RWPE2 (cell line): ENCODE results near the gene AADAT.

Experiments used
- ATAC-seq: fragments of 200-7000 bp; cut with Tn5 transposase; 3 replicates; pipeline ENCODE4 v1.9.1; 2021; ENCODE audit warnings: low read depth
- DNase-seq: peaks from one replicate; pipeline ENCODE4 v3.0.0-alpha.2; 2020; ENCODE audit warnings: low spot score
- H3K27ac ChIP-seq: fragments of 450-650 bp; 2 replicates; pipeline ENCODE4 v1.5.1; 2017; ENCODE audit warnings: mild to moderate bottlenecking; ENCODE audit not compliant: poor library complexity, severe bottlenecking
- H3K27me3 ChIP-seq: fragments of 250-450 bp; sonication (Bioruptor Pico); 2 replicates; pipeline ENCODE4 v1.5.1; 2021; ENCODE audit warnings: mild to moderate bottlenecking, moderate library complexity; ENCODE audit not compliant: insufficient read depth, poor library complexity, severe bottlenecking
- H3K36me3 ChIP-seq: fragments of 250-450 bp; sonication (Bioruptor Pico); 2 replicates; pipeline ENCODE4 v1.5.1; 2020; ENCODE audit warnings: low read depth, mild to moderate bottlenecking, moderate library complexity
- H3K4me1 ChIP-seq: fragments of 250-450 bp; sonication (Bioruptor Pico); 2 replicates; pipeline ENCODE4 v1.5.1; 2021; ENCODE audit warnings: mild to moderate bottlenecking, moderate library complexity; ENCODE audit not compliant: insufficient read depth, poor library complexity, severe bottlenecking
- H3K4me3 ChIP-seq: fragments of 250-450 bp; sonication (Bioruptor Pico); 2 replicates; pipeline ENCODE4 v1.5.1; 2021; ENCODE audit warnings: mild to moderate bottlenecking, moderate library complexity; ENCODE audit not compliant: severe bottlenecking
- H3K9me3 ChIP-seq: fragments of 250-450 bp; sonication (Bioruptor Pico); 2 replicates; pipeline ENCODE4 v1.5.1; 2021; ENCODE audit warnings: mild to moderate bottlenecking, moderate library complexity; ENCODE audit not compliant: severe bottlenecking
- TF ChIP-seq, protein P1 (sequence below): fragments of 450-650 bp; IDR thresholded peaks from one replicate; pipeline ENCODE4 v1.5.1; 2017; ENCODE audit warnings: mild to moderate bottlenecking, moderate library complexity; ENCODE audit not compliant: poor library complexity, severe bottlenecking

Gene AADAT

DNA sequence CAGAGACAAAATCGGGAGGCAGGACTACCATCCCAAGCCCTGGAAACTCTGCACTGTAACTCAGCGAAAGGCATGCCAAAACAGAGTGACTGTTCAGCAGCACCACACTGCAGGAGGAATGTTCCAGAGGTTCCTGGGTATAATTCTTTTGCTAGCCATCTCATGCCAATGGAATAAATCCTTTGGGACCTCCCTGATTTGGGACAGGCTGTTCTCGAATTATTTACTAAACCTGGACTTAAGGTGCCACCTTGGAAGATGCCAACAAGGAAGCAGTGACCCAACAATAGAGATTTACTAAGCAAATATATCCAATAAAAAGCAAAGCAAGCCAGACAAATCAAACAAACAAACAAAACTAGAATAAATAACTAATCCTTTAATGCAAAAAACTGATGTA lies 9.3 kb downstream of the AADAT start:
- TF ChIP-seq, protein P1, sequence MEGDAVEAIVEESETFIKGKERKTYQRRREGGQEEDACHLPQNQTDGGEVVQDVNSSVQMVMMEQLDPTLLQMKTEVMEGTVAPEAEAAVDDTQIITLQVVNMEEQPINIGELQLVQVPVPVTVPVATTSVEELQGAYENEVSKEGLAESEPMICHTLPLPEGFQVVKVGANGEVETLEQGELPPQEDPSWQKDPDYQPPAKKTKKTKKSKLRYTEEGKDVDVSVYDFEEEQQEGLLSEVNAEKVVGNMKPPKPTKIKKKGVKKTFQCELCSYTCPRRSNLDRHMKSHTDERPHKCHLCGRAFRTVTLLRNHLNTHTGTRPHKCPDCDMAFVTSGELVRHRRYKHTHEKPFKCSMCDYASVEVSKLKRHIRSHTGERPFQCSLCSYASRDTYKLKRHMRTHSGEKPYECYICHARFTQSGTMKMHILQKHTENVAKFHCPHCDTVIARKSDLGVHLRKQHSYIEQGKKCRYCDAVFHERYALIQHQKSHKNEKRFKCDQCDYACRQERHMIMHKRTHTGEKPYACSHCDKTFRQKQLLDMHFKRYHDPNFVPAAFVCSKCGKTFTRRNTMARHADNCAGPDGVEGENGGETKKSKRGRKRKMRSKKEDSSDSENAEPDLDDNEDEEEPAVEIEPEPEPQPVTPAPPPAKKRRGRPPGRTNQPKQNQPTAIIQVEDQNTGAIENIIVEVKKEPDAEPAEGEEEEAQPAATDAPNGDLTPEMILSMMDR, result no peak
- H3K27me3 ChIP-seq, result no peaks in the 10 kb centered on the region
- DNase-seq, result no peak
- no peak overlapping the region for H3K27ac ChIP-seq
- peaks cover 80% of the 10 kb centered on the region for H3K36me3 ChIP-seq
- H3K4me3 ChIP-seq, result no peak overlapping the region
- no peak for ATAC-seq
- H3K4me1 ChIP-seq, result no peaks in the 10 kb centered on the region
- no peaks in the 10 kb centered on the region for H3K9me3 ChIP-seq

DNA sequence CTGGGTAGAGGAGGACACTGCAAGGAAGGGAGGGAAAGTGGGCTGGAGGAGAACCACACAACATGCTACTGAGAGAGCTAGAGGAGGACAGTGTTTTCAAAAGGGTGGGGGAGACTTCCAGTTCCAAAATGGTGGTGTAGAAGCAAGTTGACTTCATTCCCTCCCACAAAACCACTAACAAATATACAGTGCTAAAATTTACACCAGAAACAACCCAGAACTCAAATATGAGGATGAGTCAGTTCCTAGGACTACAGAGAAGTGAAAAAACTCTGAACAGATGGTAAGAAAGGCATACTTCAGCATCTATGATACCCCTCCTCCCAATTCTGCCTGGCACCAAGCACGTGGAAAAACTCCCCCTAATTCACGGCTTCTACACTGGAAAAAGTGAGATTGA lies 9.8 kb downstream of the AADAT start:
- TF ChIP-seq, protein P1, result no peak
- H3K9me3 ChIP-seq, result no peaks in the 10 kb centered on the region
- no peak overlapping the region for H3K4me3 ChIP-seq
- ATAC-seq, result no peak
- no peaks in the 10 kb centered on the region for H3K4me1 ChIP-seq
- no peak for DNase-seq
- H3K27ac ChIP-seq, result no peak overlapping the region
- H3K27me3 ChIP-seq, result no peaks in the 10 kb centered on the region
- H3K36me3 ChIP-seq, result peaks cover 80% of the 10 kb centered on the region

DNA sequence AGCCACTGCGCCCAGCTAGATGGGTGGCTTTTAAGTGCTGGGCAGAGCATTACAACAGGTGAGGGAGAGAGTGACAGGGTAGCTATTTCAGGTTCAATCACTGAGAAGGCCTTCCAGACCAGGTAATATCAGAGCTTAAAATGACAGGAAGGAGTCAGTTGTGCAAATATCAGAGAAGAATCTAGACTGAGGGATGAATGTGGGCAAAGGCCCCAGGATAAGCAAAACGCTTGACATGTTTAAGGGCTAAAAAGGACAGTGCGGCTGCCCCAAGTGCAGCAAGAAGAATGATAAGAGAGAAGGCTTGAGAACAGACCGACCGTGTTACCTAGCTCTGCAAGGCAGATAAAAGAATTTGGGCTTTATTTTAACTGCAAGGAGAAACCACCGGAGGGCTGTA lies 18.6 kb downstream of the AADAT start:
- DNase-seq (no peak), ATAC-seq (no peak)
- no peaks in the 10 kb centered on the region for H3K9me3 ChIP-seq
- peaks cover 54% of the 10 kb centered on the region for H3K36me3 ChIP-seq
- TF ChIP-seq, protein P1, result no peak
- H3K27me3 ChIP-seq, result no peaks in the 10 kb centered on the region
- no peaks in the 10 kb centered on the region for H3K4me1 ChIP-seq
- no peak overlapping the region for H3K27ac ChIP-seq
- no peak overlapping the region for H3K4me3 ChIP-seq

DNA sequence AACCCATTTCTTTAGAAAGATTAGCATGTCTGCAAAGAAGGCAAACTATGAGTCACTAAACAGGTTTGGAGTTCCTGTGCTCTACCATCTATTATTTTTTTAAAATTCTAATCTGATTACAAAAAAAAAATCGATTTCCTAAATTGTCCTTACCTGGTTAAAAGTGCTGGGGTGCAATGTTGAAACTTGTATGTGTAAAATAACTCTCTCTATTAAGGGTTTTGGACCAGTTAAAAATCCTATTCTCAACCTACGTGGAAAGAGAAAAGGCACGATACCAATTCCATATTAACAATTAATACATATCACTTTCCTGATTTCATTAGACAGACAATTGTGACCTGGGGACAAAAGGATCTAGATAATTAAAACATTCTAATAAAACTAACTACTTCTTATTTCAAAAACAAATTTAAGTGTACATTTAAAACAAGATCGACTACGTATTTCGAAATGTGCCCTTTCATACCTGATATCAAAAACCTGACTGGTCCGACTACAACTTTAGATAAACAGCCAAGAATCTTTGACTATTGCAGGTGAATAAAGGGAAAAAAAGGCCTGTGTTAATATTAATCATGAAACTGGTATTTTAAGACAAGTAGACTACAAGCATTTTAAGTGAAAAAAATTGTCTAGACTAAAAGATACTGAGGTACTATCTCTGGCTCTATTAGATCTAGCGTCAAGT lies 21.2 kb downstream of the AADAT start:
- H3K4me1 ChIP-seq, result no peaks in the 10 kb centered on the region
- H3K27me3 ChIP-seq, result no peaks in the 10 kb centered on the region
- ATAC-seq (no peak), DNase-seq (no peak)
- TF ChIP-seq, protein P1, result no peak
- no peak overlapping the region for H3K4me3 ChIP-seq
- no peaks in the 10 kb centered on the region for H3K9me3 ChIP-seq
- peaks cover 47% of the 10 kb centered on the region for H3K36me3 ChIP-seq
- no peak overlapping the region for H3K27ac ChIP-seq

DNA sequence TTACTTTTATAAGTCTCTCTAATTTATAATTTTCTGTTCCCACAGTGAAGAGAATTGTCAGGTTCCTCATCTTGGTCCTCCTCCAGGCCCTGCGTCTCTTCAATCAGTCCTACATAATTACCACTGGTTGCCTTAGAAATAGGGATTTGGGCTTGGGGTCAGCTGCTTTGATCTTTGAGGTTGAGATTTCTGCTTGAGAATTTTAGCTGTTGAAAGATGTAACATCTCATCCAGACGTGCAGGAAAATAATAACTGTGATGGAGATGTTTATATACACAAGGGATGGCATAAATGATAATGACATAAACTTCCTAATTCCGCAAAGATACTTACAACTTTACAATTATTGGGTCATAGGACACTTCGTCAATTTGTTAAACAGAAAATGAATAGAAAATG lies 30.3 kb downstream of the AADAT start:
- H3K9me3 ChIP-seq, result no peaks in the 10 kb centered on the region
- TF ChIP-seq, protein P1, result no peak
- no peak for ATAC-seq
- no peak overlapping the region for H3K4me3 ChIP-seq
- no peaks in the 10 kb centered on the region for H3K4me1 ChIP-seq
- no peak for DNase-seq
- no peaks in the 10 kb centered on the region for H3K27me3 ChIP-seq
- H3K36me3 ChIP-seq, result peaks cover 45% of the 10 kb centered on the region
- H3K27ac ChIP-seq, result no peak overlapping the region
